Activated CD4-positive, alpha-beta T cell treated with anti-CD3 and anti-CD28 coated beads, Interleukin-2, Interleukin-4, amounts not matched to agents 100 ng/mL and 50 ng/mL, durations not matched to agents 16 hours and 8 hours (primary cell): ENCODE data around the gene NSD2.
A peak's percentile ranks its signal among the peaks of the same experiment; 100 is the strongest.
"Not testable (repeated sequence)": the region's sequence is repeated elsewhere in the genome, so short reads cannot be mapped to it uniquely, and the experiment has no call there.

ENCODE experiments used
- DNase-seq: peaks from one replicate; pipeline ENCODE4 v3.0.0-alpha.2; 2020; ENCODE audit warnings: low spot score

Gene NSD2

DNA sequence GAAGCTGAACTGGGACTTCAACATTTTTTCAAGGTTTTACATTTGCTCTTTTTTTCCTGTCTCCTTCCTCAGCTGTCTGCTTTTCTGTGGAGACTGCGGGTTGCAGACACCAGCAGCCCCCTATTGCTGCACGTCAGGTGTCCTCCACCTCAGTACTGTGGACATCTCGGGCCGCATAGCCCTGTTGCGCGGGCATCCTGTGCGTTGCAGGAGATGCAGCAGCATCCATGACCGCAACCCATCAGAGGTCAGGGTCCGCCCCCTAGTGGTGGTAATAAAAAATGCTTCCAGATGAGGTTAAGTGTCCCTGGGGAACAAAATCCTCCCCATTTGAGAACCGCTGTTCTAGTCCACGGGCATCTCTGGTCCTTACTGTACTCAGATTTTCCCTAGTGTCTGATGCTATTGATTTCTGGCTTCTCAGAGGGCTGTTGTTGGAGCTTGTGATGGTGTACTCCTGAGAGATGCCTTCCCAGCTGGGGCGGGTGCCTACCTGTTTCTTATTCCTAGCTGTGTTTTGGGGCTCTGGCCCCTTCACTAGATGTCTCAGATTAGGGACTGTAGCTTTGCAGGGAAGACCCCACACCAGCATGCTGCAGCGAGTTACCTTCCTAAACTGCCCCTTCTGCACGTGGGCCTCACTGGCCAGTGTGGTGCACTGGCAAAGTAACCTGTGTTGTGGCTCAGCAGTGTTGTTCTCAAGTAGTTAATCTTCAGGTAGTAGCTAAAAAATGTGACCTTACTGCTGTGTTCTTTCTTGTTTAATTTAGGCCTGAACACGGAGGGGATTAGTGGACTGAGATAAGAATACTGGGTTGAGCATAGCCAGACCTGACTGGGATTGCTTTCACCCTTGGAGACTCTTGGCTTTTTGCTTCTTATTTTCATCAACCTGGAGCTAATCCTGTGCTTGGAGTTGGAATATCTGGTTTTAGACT is 28.2 kb downstream of the NSD2 start:
- peak; percentile 83 for DNase-seq

DNA sequence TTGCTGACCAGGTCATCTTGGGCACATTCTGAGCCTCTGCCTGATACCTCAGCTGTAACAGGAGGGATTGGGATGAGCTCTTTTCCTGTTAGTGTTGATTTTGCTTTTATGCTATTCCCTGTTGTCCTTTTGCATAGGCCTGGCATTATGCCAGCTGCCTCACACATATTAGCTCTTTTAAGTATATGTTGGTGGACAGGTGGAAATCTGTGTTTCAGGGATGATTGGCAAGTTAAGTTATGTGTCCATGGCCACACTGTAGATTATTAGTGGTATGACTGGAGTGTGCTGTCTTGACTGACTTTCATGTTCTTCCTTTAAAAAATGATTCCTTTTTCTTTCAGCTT is 28.9 kb downstream of the NSD2 start:
- no peak for DNase-seq

DNA sequence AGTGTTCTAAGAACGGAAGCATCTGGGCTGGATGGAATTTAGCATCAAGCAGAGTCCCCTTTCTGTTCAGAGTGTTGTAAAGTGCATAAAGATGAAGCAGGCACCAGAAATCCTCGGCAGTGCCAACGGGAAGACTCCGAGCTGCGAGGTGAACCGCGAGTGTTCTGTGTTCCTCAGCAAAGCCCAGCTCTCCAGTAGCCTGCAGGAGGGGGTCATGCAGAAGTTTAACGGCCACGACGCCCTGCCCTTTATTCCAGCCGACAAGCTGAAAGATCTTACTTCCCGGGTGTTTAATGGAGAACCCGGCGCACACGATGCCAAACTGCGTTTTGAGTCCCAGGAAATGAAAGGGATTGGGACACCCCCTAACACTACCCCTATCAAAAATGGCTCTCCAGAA is 29.4 kb downstream of the NSD2 start:
- DNase-seq = no peak

DNA sequence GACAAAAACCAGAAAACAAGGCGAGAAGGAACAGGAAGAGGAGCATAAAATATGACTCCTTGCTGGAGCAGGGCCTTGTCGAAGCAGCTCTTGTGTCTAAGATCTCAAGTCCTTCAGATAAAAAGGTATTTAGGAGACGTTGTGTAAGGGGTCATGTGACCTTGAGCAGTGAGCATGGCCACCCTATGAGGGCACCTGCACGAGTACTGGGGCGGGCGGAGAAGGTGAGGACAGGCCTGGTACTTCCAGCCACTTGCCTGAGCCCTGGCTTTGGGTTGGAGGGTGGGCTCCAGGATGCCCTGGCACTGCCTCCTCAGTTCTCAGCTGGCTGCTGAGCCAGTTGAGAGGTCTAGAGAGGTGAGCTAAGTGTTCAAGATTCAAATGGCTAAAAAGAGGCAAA is 29.9 kb downstream of the NSD2 start:
- DNase-seq = no peak

DNA sequence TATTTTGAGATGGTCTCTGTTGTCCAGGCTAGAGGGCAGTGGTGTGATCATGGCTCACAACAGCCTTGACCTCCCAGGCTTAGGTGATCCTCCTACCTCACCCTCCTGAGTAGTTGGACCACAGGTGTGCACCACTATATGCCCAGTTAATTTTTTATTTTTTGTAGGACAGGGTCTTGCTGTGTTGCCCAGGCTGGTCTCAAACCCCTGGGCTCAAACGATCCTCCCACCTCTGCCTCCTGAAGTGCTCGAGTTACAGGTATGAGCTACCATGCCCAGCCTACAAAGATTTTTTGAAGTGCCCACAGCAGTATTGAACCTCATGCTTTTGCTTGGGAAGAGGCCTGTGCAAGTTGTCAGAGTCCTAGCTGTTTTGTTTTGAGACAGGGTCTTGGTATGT is 31.1 kb downstream of the NSD2 start:
- DNase-seq = no peak

DNA sequence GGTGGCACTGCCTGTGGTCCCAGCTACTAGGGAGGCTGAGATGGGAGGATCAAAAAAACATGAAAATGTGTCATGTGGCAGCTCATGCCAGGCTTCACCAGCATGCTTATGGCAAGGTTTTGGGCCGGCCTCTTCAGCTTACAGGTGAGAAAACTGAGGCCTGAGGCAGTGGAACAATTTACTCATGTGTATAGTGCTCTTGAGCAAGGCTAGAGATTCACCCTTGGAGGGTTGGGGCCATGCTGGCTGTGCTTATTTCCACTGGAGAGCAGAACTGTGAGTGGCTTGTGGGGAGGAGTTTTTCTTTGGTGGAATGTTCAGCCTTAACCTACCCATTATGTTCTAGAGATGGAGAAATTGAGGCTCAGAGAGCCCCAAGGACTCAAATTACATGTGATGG is 31.8 kb downstream of the NSD2 start:
- peak; percentile 12 for DNase-seq

DNA sequence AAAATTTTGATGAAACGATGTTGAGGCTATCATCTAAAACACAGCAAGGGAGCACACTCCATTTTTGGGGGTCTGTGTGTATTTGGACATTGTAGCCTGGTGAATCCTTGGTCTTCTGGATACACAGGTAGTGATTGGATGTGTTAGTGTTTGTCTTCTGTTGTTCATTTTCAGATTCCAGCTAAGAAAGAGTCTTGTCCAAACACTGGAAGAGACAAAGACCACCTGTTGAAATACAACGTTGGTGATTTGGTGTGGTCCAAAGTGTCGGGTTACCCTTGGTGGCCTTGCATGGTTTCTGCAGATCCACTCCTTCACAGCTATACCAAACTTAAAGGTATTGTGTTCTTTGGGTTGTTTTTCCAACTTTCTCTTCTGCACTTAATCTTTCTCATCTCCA is 32.8 kb downstream of the NSD2 start:
- no peak for DNase-seq

DNA sequence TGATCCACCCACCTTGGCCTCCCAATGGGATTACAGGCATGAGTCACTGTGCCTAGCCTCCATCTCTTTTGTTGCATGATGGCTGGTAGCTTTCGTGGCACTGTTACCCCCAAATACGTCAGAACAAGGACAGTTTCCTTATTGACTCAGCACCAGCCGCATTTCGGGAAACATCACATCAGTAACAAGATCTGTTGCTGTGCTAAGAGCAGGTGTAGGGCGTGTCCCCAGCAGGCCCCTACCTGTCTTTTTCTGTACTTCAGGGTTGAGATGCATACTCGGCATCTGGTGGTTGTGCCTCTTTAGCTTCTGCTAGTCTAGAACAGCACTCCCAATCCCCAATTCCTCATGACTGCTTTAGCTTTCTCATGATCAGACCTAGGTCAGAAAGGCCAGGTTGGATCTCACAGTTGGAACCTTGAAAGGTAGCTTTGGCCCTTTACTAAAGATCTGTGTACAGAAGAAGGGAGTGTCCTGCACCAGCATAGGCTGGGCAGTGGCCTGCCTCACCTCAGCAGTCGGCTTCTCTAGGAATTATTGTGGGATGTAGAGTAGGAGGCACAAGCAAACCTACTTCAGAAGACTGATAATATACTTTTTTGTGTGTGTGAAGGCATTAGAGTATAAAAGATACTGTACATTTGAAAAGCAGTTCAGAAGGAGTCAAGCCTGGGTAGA is 36.8 kb downstream of the NSD2 start:
- DNase-seq = no peak

DNA sequence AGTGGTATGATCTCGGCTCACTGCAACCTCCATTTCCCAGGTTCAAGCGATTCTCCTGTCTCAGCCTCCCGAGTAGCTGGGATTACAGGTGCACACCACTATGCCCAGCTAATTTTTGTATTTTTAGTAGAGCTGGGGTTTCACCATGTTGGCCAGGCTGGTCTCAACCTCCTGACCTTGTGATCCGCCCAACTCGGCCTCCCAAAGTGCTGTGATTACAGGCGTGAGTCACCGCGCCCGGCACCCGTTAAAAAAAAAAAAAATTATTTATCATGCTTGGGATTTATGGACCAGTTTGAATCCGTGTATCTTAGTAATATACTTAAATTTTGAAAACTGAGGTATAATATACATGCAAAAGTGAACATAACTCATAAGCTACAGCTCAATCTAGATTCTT is 38.5 kb downstream of the NSD2 start:
- DNase-seq = not testable (repeated sequence)

DNA sequence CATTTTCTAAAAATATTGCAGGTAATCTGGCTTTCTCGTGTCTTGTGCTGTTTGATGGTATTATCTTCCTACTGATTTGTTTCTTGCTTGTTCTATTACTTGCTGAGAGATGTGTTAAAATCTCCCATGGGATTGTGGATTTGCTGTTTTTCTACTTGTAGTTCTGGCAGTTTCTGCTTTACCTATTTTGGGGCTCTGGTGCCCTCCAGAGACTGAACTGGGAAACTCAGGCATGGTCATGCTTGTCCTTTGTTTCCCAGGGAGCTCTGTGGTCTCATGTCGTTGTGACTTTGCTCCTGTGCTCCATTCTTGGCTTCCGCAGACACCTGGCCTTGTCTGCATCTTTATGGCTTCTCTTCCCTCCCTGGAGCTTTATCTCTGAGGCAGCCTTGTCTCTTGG is 39.5 kb downstream of the NSD2 start:
- DNase-seq = peak; percentile 20

DNA sequence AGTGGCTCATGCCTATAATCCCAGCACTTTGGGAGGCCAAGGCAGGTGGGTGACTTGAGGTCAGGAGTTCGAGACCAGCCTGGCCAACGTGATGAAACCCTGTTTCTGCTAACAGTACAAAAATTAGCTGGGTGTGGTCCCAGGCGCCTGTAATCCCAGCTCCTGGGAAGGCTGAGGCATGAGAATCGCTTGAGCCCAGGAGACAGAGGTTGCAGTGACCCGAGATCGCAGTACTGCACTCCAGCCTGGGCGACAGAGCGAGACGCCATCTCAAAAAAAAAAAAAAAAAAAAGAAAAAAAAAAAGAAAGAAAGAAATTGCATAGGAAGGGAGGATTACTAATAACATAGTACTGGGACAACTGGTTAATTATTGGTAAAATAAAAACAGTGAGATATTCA is 40.1 kb downstream of the NSD2 start:
- not testable (repeated sequence) for DNase-seq

DNA sequence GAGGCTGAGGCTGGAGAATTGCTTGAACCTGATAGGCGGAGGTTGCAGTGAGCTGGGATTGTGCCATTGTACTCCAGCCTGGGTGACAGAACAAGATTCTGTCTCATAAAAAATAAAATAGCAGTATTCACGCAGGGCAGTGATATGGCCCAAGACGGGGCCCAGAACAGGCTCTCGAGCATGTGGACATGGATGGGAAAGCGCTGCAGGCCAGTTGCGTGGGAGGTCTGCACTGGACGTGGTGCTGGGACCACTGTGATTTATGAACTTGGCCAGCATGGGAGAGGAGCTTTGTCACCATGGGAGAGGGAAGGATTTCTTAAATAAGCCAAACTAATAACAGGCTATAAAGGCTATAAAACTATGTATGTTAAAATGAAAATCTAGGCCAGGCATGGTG is 51.6 kb downstream of the NSD2 start:
- no peak for DNase-seq

DNA sequence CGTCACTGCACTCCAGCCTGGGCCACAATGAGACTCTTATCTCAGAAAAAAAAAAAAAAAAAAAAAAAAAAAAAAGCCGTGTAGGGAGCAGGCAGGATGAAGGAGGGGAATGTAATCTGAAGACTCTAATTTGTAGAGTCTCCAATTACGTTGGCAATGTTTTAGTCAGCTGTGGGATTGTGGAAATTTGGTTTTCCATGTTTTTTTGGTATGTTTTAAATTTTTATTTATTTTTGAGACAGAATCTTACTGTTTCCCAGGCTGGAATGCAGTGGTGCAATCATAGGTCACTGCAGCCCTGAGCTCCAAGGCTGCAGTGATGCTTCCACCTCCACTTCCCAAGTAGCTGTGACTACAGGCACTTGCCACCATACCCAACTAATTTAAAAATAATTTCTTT is 56.5 kb downstream of the NSD2 start:
- DNase-seq = no peak

DNA sequence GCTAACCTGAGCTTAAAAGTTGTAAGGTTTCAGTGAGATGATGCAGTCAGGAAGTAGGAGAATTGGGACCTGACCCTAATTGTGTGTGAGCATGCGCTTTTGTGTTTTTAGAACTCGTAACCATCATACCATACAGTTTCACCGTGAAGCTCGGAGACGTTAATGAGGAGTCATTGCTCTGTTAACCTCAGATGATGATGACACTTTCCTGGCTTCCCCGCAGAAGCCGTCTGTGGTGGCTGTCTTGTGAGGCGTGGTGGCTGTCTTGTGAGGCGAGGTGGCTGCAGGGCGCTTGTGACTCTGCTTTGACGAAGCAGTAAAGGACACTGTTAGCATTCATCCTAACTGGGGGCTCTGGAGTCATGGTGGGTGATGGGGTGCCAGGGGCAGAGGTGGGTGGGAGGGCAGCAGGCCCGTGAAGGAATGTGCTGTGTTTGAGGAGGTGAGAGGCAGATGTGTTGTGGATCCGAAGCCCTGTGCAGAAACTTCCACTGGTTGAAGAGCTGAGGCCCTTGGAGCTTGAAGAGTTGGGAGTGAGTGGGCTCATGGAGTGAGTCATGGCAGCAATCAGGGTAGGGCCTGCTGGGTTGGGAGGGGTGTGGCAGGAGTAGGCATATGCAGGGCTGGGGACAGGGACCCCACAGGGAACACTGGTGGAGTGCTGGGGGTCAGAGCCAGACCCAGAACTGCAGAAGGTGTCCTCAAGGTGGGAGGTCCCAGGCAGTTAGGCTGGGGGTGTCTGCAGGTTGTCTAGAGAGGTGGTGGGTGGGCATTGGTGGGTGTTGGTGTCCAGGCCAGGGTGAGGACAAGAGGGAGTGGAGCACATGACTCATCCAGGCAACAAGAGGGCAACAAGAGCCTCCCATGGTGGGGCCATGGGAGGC is 57.4 kb downstream of the NSD2 start:
- DNase-seq = peak; percentile 6

DNA sequence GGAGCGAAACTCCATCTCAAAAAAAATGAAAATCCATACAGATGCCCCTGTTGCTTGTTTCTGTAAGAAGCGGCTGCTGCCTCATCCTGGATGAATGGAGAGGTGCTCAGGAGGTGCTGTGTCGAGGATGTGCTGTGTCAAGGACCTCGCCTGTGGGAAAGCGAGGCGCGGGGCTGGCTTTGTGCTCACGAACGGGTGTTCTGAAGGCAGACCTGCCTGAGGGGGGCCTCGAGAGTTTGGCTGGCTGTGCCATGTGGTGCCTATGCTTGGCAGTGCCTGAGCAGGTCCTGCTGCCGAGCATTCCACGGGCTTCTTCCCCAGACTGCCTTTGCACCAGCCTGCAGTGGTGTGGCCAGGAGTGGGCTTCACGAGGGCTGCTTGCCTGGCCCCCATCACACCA is 61.5 kb downstream of the NSD2 start:
- DNase-seq = no peak

DNA sequence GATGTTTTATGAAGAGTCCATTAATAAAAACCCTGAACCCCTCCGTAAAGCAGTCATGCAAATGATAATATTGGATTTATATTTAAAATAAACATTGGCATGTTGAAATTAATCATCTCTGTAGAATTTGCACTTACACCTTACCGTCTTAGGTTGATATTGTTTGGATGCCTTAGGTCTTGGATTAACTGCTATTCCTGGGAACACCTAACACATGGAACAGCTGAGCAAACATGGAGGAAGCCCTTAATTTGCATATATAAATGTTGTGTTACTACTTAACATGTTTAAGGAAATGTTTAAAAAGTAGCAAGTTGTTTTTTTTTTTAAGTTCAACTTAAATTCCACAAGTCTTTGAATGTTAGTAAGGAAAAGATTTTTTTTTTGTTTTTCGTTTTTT is 62.5 kb downstream of the NSD2 start:
- DNase-seq = no peak

DNA sequence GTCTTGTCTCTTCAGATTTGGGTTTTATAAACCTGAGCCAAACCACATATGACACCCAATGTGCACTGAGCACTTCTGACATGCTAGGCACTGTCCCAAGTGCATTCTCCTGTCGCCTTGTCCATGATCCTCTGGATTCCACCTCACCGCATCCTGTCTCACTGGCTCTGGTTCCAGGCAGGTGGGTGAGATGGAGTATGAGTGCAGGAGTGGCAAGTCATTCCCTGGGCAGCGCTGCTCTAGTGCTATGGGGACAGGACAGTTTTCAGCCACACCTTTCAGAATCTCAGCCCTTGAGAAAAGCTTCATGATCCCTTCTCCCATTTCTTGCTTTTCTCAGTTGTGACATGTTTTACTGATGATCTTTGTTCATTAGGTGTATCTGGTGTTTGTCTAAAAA is 66.4 kb downstream of the NSD2 start:
- no peak for DNase-seq

DNA sequence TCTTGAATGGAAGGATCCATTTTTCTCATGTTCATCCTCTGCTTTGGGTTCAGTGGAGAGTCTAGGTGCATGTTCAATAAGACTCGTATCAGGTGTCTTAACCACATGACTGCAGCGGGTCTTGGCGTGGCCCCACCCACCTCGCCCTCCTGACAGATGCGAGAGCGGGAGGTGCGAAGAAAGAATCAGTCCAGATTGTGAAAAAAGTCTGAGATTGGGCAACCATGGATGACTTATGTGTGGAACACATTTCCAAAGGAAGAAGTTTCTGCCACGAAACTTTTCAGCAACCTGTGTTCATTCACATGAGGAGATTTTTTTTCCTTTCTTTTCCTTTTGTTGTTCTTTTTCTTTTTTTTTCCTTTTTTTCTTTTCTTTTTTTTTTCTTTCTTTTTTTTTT is 66.8 kb downstream of the NSD2 start:
- no peak for DNase-seq

DNA sequence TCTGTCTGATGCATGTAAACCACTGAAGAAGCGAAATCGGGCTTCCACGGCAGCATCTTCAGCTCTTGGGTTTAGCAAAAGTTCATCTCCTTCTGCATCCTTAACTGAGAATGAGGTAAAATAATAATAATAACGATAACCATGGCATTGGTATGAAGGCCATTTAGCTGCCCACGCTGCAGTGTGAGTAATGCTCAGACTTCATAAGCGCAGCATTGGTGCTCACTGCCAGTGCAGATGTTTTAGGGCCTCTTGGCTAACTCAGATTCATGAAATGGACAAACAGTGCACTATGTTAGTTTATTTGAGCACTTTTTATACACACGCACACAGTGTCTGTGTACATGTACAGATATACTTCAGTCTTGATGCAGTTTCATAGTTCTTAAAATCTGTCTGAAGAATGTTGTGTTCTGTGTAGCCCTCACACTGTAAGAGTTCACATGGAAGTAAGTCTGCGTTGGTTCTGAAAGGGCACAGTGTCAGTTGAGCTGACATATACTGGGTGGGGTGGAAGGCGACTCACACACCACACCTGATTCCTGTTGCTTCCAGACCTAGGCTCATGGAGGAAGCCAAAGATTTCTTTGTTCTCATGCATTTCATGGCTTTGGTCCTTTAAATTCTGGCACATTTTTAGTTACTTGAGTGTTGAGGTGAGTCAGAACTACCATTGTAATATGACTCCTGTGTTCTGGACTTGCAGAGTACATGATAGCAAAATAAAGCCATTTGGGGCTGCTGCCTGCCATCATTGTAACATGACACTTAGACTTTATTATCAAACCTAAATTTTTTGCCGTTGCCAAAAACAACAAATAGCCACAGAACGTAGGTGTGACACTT is 68.7 kb downstream of the NSD2 start:
- DNase-seq = no peak

DNA sequence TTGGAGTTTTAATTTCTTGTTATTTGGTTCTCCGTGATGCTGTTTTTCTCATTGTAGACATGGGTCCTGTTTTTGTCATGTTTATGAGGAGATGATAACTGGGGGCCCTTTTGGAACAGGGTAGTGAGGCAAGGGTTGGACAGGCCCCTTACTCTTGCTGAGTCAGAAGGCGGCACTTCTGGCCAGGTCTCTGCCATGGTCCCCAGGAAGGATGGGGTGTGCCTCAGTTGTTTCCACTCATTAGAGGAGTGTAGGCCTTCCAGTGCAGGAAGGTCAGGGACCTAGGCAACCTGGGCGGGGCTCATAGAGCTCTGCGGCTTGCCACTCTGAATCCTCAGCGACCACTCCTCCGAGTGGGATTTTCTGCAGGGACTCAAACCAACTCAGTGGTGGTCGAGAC is 69.4 kb downstream of the NSD2 start:
- DNase-seq = no peak

DNA sequence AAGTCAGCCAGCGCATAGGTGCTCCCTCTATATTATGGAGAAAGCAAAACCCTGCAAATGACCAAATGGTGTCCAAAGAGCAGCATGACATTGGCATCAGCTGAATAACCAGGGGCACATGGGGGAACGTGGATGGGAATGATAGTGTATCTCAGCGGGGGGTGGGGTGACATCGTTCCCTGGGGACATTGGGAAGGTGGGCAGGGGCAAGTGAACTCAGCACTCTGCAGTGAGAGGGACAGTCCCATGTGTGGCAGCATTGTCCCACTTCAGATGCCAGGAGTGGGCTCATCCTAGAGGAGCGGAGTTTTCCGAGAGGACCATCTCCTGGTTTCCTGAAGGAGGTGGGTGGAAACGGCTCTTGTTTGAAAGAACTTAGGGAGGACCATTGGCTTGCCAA is 72.7 kb downstream of the NSD2 start:
- DNase-seq = no peak
